ENCODE results near the gene ERAP2.

ERAP2 gene

GRCh38 chr5:96901384-96901783 is 25.1 kb downstream of the ERAP2 start:
- no peak for DNase-seq (ENCODE audit: insufficient read length, low spot score)
- no peak for TF ChIP-seq POLR2A (IDR thresholded peaks at IDR 0.05; ENCODE audit: low read depth, low read length)
- FAIRE-seq, result no peak

- no peak for DNase-seq (ENCODE audit: insufficient read length, low spot score)
- TF ChIP-seq POLR2A (IDR thresholded peaks at IDR 0.05; ENCODE audit: low read depth, low read length), result no peak
- FAIRE-seq, result no peak
Observed at GRCh38 chr5:96901841-96902240, 25.5 kb downstream of the ERAP2 start.

GRCh38 chr5:96902876-96903275 is 26.6 kb downstream of the ERAP2 start:
- no peak for TF ChIP-seq POLR2A (IDR thresholded peaks at IDR 0.05; ENCODE audit: low read depth, low read length)
- no peak for DNase-seq (ENCODE audit: insufficient read length, low spot score)
- FAIRE-seq, result no peak

- FAIRE-seq, result peak; percentile 79
Observed at GRCh38 chr5:96903300-96903699, 27.0 kb downstream of the ERAP2 start.

GRCh38 chr5:96904054-96904931 is 28.0 kb downstream of the ERAP2 start:
- FAIRE-seq (peak; percentile 6), DNase-seq (ENCODE audit: insufficient read length, low spot score) (no peak)
- TF ChIP-seq POLR2A (IDR thresholded peaks at IDR 0.05; ENCODE audit: low read depth, low read length), result no peak

More at GRCh38 chr5:96903300-96903699, 27.0 kb downstream of the ERAP2 start:
- no peak for DNase-seq (ENCODE audit: insufficient read length, low spot score)
- TF ChIP-seq POLR2A (IDR thresholded peaks at IDR 0.05; ENCODE audit: low read depth, low read length), result no peak

GRCh38 chr5:96905864-96906263 is 29.6 kb downstream of the ERAP2 start:
- DNase-seq (ENCODE audit: insufficient read length, low spot score) (no peak), FAIRE-seq (no peak)
- no peak for TF ChIP-seq POLR2A (IDR thresholded peaks at IDR 0.05; ENCODE audit: low read depth, low read length)

- DNase-seq (ENCODE audit: insufficient read length, low spot score), result no peak
- peak; percentile 45 for FAIRE-seq
- TF ChIP-seq POLR2A (IDR thresholded peaks at IDR 0.05; ENCODE audit: low read depth, low read length), result no peak
Observed at GRCh38 chr5:96909003-96909402, 32.7 kb downstream of the ERAP2 start.

GRCh38 chr5:96909435-96909834 is 33.1 kb downstream of the ERAP2 start:
- no peak for TF ChIP-seq POLR2A (IDR thresholded peaks at IDR 0.05; ENCODE audit: low read depth, low read length)
- DNase-seq (ENCODE audit: insufficient read length, low spot score) (no peak), FAIRE-seq (no peak)

GRCh38 chr5:96911139-96911538 is 34.8 kb downstream of the ERAP2 start:
- TF ChIP-seq POLR2A (IDR thresholded peaks at IDR 0.05; ENCODE audit: low read depth, low read length), result no peak
- FAIRE-seq (no peak), DNase-seq (ENCODE audit: insufficient read length, low spot score) (no peak)

- DNase-seq (ENCODE audit: insufficient read length, low spot score), result no peak
- no peak for TF ChIP-seq POLR2A (IDR thresholded peaks at IDR 0.05; ENCODE audit: low read depth, low read length)
- FAIRE-seq, result no peak
Observed at GRCh38 chr5:96913233-96913632, 36.9 kb downstream of the ERAP2 start.

- DNase-seq (ENCODE audit: insufficient read length, low spot score) (no peak), FAIRE-seq (no peak)
- no peak for TF ChIP-seq POLR2A (IDR thresholded peaks at IDR 0.05; ENCODE audit: low read depth, low read length)
Observed at GRCh38 chr5:96919754-96920197, 43.5 kb downstream of the ERAP2 start.

GRCh38 chr5:96920744-96921355 is 44.5 kb downstream of the ERAP2 start:
- TF ChIP-seq POLR2A (IDR thresholded peaks at IDR 0.05; ENCODE audit: low read depth, low read length), result no peak
- no peak for DNase-seq (ENCODE audit: insufficient read length, low spot score)
- FAIRE-seq, result no peak

- no peak for TF ChIP-seq POLR2A (IDR thresholded peaks at IDR 0.05; ENCODE audit: low read depth, low read length)
- FAIRE-seq (no peak), DNase-seq (ENCODE audit: insufficient read length, low spot score) (no peak)
Observed at GRCh38 chr5:96922499-96923244, 46.4 kb downstream of the ERAP2 start.

- no peak for TF ChIP-seq POLR2A (IDR thresholded peaks at IDR 0.05; ENCODE audit: low read depth, low read length)
- FAIRE-seq, result no peak
- no peak for DNase-seq (ENCODE audit: insufficient read length, low spot score)
Observed at GRCh38 chr5:96924016-96924443, 47.7 kb downstream of the ERAP2 start.

All from H54 (cell line).